Measurements from ENCODE around the gene CA5A.
"Not testable (repeated sequence)": the region's sequence is repeated elsewhere in the genome, so short reads cannot be mapped to it uniquely, and the experiment has no call there.

Gene CA5A

DNA sequence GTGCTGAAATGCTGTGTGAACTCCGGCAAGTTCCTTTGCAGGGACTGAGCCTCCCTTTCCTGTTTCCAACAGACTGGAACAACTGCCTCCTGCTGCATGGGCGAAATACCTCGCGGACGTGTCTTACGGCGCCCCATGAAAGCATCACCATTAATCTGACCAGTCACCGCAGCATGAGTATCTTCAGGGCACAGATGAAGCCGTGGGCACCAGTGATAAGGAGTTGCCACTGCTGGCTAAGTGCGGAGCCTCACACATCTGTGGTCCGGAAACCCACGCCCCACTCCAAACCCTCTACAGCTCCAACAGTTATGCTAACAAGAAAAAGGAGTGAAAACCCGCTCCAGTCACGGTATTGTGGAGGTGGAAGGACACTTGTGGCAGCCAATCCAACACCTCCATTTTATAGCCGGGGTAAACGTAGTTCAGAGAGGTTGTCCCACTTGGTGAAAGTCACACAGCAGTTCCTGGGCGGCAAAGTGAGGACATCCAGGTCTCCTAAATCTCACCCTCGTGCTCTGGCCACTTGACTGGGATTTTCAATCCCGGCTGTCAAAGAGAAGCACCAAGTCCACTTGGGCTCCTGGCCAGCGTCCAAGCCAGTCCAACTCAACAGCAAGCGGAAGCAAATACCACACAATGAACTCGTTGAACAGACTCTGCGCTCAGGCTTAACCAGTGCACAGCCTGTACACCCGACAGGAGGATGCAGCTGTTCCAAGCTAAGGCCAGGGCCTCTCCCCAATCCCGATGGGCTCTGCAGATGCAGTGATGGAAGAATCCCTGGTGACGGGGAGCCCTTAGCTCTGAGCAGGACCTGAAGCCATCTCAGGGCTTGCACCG lies 78.0 kb downstream of the CA5A start:
- DNase-seq: peak; percentile 40 to 86 (median 67)

GRCh38 chr16:87856791-87857228 lies 79.5 kb downstream of the CA5A start:
- intact Hi-C loops (cut with DNase I): no loop called here
- no peak for DNase-seq

More for the DNA sequence above, 78.0 kb downstream of the CA5A start:
- intact Hi-C loops (cut with DNase I): not testable (repeated sequence)

GRCh38 chr16:87855852-87856715 lies 80.2 kb downstream of the CA5A start:
- intact Hi-C loops (cut with DNase I): no loop called here
- DNase-seq: peak in 35 of 42 donors; percentile 30 to 76 (median 50)

DNA sequence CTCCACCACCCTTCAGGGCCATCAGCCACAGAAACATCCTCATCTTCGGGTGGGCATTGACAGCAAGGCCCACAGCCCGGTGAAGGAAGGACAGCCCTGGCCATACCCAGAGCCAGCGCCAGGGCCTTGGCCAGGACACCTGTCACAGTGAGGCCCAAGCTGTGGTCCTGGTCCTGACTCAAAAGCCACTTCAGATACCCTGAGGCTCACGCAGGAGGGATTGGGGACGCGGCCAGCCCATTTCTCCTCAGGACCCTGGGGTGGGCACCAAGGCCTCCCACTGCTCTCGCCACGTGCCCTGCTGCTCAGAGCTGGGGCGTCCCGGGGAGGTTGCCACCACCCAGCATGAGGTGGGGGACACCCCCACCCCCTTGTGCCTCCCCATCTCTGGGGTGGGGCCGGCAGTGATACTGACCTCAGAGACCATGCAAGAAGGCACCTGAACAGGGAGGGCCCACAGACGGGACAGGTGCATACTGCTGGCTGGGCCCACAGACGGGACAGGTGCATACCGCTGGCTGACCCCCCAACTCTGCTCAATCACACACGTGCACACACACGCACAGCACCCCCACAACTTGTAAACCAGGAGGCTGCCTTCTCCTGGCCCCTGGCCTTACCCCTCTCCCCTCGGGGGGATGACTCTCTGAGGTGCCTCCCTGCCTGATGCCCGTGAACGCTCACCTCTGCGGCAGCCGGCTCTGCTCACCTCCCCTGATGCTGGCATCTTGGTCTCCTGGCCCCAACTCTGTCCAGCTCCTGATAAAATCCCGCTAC lies 81.2 kb downstream of the CA5A start:
- DNase-seq: no peak
- intact Hi-C loops (cut with DNase I): no loop called here

DNA sequence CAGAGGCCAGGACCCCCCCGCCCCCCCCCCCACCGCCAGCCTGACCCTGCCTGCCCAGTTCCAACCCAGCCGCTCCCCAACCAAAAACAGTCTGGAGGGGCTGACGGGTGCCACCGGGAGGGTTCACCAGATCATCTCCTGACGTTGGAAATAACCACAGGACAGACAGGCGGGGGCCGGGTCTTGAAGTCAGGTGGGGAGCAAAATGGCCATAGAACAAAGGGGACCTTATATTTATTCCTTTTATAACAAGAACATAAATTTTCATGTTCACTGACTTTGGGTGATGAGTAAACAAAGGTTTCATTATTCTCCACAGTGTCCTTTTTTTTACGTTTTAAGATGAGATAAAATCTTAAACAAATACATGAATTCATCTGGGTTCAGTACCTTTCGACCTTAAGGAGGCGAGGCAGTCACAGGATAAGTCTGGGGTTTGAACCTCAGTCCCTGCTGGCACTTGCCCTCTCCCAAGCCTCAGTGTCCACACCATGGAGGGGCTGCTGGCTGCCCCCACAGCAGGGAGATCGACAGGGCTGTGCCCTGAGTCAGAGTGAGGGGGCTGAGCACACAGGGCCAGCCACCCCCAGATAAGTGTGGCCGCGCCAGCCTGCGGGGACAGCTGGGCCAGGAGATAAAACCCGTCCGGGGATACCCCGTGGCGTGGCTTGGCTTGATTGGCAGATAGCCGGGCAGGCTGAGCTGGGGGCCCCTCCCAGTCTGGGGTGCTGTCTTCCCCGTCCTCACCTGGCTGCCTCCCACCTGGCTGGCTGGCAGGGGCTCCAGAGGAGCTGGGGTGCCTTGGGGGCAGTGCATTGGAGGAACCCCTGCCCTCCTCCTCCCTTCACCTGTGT lies 82.0 kb downstream of the CA5A start:
- intact Hi-C loops (cut with DNase I): no loop called here
- DNase-seq: no peak

DNA sequence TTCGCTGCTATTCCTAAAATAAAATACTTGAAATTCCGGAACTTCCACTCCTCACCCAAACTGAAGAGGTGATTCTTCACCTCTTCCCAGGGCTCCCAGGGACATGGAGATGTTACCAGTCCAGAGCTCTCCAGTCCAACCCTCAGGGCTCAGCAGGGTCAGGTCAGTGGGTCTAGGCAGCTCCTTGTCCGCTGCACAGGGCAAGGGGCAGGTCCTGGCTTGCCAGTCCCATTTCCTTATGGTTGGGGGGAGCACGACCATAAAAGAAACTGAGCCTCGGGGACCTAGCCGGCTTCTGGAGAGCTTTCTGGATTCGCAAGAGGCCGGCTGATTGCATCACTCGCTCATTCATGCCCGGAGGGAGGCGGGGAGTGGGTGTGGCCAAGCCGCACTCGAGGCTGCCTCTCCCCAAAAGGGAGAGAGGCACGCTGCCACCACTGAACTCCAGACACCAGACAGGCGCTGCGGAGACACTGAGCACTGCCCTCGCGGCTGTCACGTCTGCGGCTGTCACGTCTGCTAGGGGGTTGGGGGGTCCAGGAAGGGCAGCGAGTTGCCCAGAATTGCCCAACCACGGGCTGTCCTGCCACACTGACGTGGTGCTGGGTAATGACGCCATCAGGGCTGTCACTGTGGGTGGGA lies 82.8 kb downstream of the CA5A start:
- peak; percentile 63 to 94 (median 84) for DNase-seq
- intact Hi-C loops (cut with DNase I): no loop called here

DNA sequence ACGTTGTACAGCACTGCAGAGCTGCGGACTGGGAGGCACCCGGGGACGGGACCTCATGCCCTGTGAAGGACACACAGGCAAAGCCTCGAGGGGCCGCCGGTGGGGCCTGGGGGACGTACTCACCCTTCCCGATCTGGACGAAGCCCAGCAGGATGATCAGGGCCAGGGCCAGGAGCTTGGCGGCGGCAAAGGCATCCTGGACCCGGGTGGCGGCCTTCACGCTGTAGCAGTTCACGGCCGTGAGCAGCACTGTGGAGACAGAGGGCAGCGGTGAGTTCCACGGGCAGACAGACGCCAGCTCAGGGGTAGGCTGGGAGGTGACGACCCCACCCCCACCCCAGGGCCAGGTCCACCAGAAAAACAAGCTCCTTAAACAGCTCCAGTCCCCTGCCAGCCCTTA lies 84.7 kb downstream of the CA5A start:
- intact Hi-C loops (cut with DNase I): no loop called here
- no peak for DNase-seq

DNA sequence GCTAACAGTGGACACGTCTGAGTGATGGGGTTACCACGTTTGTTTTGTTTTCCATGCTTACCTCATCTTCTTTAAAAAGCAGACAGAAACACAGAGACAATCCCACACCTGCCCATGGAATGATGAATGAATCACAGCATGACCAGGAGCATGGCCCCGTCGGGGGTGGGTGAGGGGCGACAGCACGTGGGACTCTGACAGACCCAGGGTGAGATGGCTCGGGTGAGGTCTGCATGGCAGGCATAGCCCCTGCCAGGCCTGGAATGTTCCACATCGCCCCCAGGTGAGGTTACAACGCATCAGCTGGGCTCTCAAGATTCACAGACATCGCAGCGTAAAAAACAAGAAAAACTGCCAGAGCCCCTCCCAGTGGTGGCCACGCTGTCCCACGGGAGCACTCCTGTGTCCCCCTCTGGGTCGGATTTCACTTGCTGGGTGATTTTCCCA lies 85.2 kb downstream of the CA5A start:
- DNase-seq: no peak
- intact Hi-C loops (cut with DNase I): no loop called here

DNA sequence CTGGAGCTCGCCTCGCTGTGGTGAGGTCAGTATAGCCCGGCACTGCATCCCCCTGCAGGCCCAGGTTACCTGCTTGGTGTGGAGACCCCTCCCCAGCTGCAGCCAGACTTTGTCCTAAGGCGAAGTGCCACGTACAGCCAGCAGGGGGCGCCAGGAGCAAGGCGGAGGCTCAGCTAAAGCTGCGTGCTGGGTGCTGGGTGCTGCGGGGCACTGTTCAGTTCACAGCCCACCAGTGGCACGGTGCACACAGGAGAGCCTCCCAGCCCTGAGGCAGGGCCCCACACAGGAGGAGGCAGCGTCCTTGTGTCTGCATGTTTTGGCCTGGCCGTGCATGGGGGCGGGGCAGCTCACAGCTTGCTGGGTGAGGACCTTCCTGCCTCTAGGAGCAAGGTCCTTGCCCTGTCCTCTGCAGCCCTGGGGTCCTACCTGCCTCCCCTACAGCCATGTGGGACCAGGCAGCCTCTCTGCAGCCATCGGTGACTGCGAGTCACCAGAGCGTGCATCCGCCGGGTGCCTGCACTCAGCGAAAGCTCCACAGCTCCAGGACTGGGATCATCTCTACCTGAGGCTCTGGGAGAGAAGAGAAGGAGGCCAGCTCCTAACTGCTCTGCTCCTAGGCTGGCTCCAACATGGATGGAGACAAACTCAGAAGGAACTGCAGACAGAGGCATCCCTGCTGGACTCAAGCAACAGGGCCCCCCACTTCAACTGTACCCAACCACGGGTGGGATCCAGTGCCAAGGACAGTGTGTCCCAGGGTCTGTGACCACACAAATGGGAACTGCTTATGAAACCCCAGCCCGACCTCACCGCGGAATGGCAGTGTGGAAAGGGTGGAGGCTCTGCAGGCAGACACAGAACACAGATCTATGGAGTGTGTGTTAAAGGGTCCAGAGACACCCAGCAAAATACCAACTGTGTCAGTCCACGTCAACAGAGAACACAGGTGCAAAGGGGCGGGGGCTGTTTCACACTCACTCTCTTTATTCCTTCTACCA lies 86.0 kb downstream of the CA5A start:
- intact Hi-C loops (cut with DNase I): no loop called here
- DNase-seq: peak in 40 of 42 donors; percentile 33 to 87 (median 68)

GRCh38 chr16:87849419-87850008 lies 86.8 kb downstream of the CA5A start:
- no peak for DNase-seq
- intact Hi-C loops (cut with DNase I): no loop called here

DNA sequence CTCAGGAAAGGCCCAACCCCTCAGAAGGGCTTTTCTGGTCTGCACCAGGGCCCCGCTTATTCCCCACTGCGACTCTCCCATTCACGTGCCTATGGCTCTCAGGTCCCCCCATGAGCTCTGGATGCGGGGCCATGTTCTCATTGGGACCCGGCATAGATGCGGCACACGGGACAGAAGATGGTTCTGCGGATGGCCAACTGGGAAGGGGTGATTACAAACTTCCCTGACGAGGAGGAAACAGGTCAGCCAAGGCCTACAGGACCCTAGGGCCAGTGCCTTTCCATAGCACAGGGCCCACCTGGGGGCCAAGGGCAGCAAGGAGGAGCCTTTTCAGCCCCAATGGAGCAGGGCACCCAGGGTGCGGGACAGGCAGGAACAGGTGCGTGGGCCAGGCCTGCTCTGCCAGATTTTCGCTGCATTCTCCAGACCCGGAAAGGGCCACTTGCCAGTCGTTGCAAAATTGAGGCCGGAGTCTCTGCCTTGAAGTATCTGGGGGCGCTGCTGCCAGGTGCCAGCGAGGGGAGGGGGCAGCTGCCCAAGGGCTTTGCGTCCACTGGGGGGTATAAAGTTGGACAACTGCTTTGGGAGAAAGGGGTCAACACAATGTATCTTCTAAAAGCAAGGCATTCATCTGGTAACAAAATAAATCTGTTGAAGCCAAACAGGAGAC lies 87.5 kb downstream of the CA5A start:
- no peak for DNase-seq

GRCh38 chr16:87847785-87848675 lies 88.3 kb downstream of the CA5A start:
- DNase-seq: peak; percentile 57 to 89 (median 80)
- intact Hi-C loops (cut with DNase I): no loop called here

More for the DNA sequence above, 87.5 kb downstream of the CA5A start:
- intact Hi-C loops (cut with DNase I): no loop called here

- DNase-seq: no peak
- intact Hi-C loops (cut with DNase I): no loop called here
These were observed 88.9 kb downstream of the CA5A start for GRCh38 chr16:87847467-87847784.

DNA sequence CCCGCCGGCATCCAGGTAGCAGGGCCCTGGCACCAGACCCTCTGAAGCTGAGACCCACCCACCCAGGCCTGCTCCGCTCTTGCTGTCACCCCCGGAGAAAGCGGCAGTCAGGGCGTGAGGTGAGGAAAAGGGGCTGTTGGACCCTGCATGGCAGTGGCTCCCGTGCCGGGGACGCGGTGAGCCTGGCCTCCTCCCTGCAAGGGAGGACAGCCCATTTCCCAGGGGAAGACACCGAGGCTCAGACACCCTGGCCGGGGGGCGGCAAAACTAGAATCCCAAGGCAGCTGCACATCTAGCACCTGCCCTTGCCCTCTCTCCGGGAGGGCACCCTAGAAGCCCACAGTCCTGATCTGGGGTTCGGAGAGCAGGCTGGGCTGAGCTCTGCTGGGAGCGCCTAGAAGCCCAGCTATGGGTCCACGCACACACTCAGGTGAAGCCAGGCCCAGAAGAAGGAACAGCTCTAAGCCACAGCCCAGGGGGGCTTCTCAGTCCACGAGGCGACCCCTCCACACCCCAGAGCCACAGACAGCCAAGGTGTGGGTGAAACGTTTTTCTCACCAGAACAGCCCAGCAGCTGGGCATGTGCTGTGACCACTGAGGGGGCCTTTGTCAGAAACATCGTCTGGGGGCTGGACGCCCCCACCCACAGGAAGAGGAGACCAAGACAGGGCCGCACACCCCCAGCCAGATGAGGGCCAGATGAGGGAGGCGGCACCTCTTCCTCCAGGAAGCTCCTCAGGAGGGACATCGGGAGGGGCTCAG lies 89.4 kb downstream of the CA5A start:
- intact Hi-C loops (cut with DNase I): no loop called here
- no peak for DNase-seq

Data from head of caudate nucleus (tissue), 42 donors.